WTC11 (cell line): ENCODE data around the gene ANKRD13C. TPM values are rescaled to one million over a fixed set of nuclear protein-coding genes. Genes with fewer than 3 reads are reported as not detected.
A peak's percentile ranks its signal among the peaks of the same experiment; 100 is the strongest.

Experiments used
- ATAC-seq: fragments of 200-7000 bp; cut with Tn5 transposase; 2 replicates; pipeline ENCODE4 v1.10.0; 2021; ENCODE audit warnings: mild to moderate bottlenecking, moderate library complexity
- CTCF ChIA-PET: fragments of 300-600 bp; sonication (Branson Sonifier 250); formaldehyde crosslinking; loops from one replicate; lab custom pipeline; 2021; ENCODE audit warnings: antibody characterized with exemption; lab: Charles Lee
- POLR2A ChIA-PET: fragments of 350-600 bp; sonication (Branson Sonifier 250); formaldehyde crosslinking; loops from one replicate; lab custom pipeline; 2021; ENCODE audit warnings: antibody characterized with exemption; lab: Charles Lee
- DNase-seq: peaks from one replicate; pipeline ENCODE4 v3.0.0; 2021; ENCODE audit warnings: low spot score
- H3K27ac Mint-ChIP-seq: 2 replicates; pipeline ENCODE4 v1.8.0; 2021; ENCODE audit warnings: mixed read lengths
- H3K27me3 Mint-ChIP-seq: 2 replicates; pipeline ENCODE4 v1.8.0; 2021; ENCODE audit warnings: low read depth, mild to moderate bottlenecking, moderate library complexity, mixed read lengths
- H3K36me3 Mint-ChIP-seq: 2 replicates; pipeline ENCODE4 v1.8.0; 2021; ENCODE audit warnings: mixed read lengths
- H3K4me1 Mint-ChIP-seq: 2 replicates; pipeline ENCODE4 v1.8.0; 2022; ENCODE audit warnings: mixed read lengths
- H3K4me3 Mint-ChIP-seq: 2 replicates; pipeline ENCODE4 v1.8.0; 2021; ENCODE audit warnings: mild to moderate bottlenecking, moderate library complexity, mixed read lengths
- H3K9me3 Mint-ChIP-seq: 2 replicates; pipeline ENCODE4 v1.8.0; 2021; ENCODE audit warnings: mixed read lengths
- CREM ChIP-seq: sonication (generic); formaldehyde crosslinking; IDR thresholded peaks from 2 replicates; pipeline ENCODE4 v1.8.1; 2022; ENCODE audit warnings: mild to moderate bottlenecking, missing genetic modification reagents, moderate library complexity
- EMX1 ChIP-seq: fragments of 250-450 bp; sonication (Bioruptor Pico); IDR thresholded peaks from 2 replicates; pipeline ENCODE4 v1.8.0; 2021; ENCODE audit warnings: mild to moderate bottlenecking
- ESRRA ChIP-seq: sonication (generic); formaldehyde crosslinking; IDR thresholded peaks from 2 replicates; pipeline ENCODE4 v1.8.1; 2022; ENCODE audit warnings: mild to moderate bottlenecking, missing genetic modification reagents, borderline replicate concordance
- FOXK1 ChIP-seq: sonication (generic); formaldehyde crosslinking; IDR thresholded peaks from 2 replicates; pipeline ENCODE4 v1.8.0; 2022; ENCODE audit warnings: mild to moderate bottlenecking, moderate library complexity, missing genetic modification reagents
- GRHL2 ChIP-seq: fragments of 250-450 bp; sonication (Bioruptor Pico); IDR thresholded peaks from 2 replicates; pipeline ENCODE4 v1.8.0; 2022; ENCODE audit warnings: mild to moderate bottlenecking, moderate library complexity; ENCODE audit not compliant: insufficient replicate concordance, severe bottlenecking
- JAZF1 ChIP-seq: fragments of 250-450 bp; sonication (Bioruptor Pico); IDR thresholded peaks from 2 replicates; pipeline ENCODE4 v1.9.0; 2021; ENCODE audit warnings: moderate library complexity, mild to moderate bottlenecking, inconsistent platforms
- JUN ChIP-seq: sonication (generic); formaldehyde crosslinking; IDR thresholded peaks from 2 replicates; pipeline ENCODE4 v1.8.0; 2023; ENCODE audit warnings: mild to moderate bottlenecking, missing genetic modification reagents
- NR1H2 ChIP-seq: sonication (generic); formaldehyde crosslinking; IDR thresholded peaks from 2 replicates; pipeline ENCODE4 v1.9.0; 2021; ENCODE audit warnings: mild to moderate bottlenecking, moderate library complexity, missing genetic modification reagents
- NR2C2 ChIP-seq: sonication (generic); formaldehyde crosslinking; IDR thresholded peaks from 2 replicates; pipeline ENCODE4 v1.8.0; 2022; ENCODE audit warnings: mild to moderate bottlenecking, missing genetic modification reagents
- SMAD3 ChIP-seq: sonication (generic); formaldehyde crosslinking; IDR thresholded peaks from 2 replicates; pipeline ENCODE4 v1.8.0; 2022; ENCODE audit warnings: missing genetic modification reagents, mild to moderate bottlenecking, borderline replicate concordance
- ZNF396 ChIP-seq: fragments of 250-450 bp; sonication (Bioruptor Pico); IDR thresholded peaks from 2 replicates; pipeline ENCODE4 v1.8.0; 2021; ENCODE audit warnings: mild to moderate bottlenecking, moderate library complexity, borderline replicate concordance
- ZNF671 ChIP-seq: fragments of 250-450 bp; sonication (Bioruptor Pico); IDR thresholded peaks from 2 replicates; pipeline ENCODE4 v1.8.0; 2021; ENCODE audit warnings: mild to moderate bottlenecking
- total RNA-seq: library from RNA; stranded (reverse); gene quantifications from 3 replicates; pipeline ENCODE4 v1.2.3, GENCODE V29; 2021
- TF ChIP-seq, protein P1 (sequence below): fragments of 250-450 bp; sonication (Bioruptor Pico); IDR thresholded peaks from 2 replicates; pipeline ENCODE4 v1.9.0; 2021; ENCODE audit warnings: mild to moderate bottlenecking
- TF ChIP-seq, protein P2 (sequence below): sonication (generic); formaldehyde crosslinking; conservative IDR thresholded peaks from 2 replicates; pipeline ENCODE4 v1.8.1; 2022; ENCODE audit warnings: mild to moderate bottlenecking, missing genetic modification reagents
- TF ChIP-seq, protein P3 (sequence below): sonication (generic); formaldehyde crosslinking; IDR thresholded peaks from 2 replicates; pipeline ENCODE4 v1.8.0; 2022; ENCODE audit warnings: mild to moderate bottlenecking, missing genetic modification reagents
- TF ChIP-seq, protein P4 (sequence below): sonication (generic); formaldehyde crosslinking; IDR thresholded peaks from 2 replicates; pipeline ENCODE4 v1.8.1; 2022; ENCODE audit warnings: missing genetic modification reagents, borderline replicate concordance
- TF ChIP-seq, protein P5 (sequence below): sonication (generic); formaldehyde crosslinking; IDR thresholded peaks from 2 replicates; pipeline ENCODE4 v1.8.1; 2023; ENCODE audit warnings: mild to moderate bottlenecking, missing genetic modification reagents, moderate library complexity
- TF ChIP-seq, protein P6 (sequence below): sonication (generic); formaldehyde crosslinking; IDR thresholded peaks from 2 replicates; pipeline ENCODE4 v1.8.0; 2022; ENCODE audit warnings: mild to moderate bottlenecking, missing genetic modification reagents
- TF ChIP-seq, protein P7 (sequence below): fragments of 250-450 bp; sonication (Bioruptor Pico); conservative IDR thresholded peaks from 2 replicates; pipeline ENCODE4 v1.9.0; 2021; ENCODE audit warnings: mild to moderate bottlenecking
- TF ChIP-seq, protein P8 (sequence below): sonication (generic); formaldehyde crosslinking; IDR thresholded peaks from 2 replicates; pipeline ENCODE4 v1.8.1; 2023; ENCODE audit warnings: mild to moderate bottlenecking, missing genetic modification reagents, borderline replicate concordance

The ANKRD13C gene
- total RNA-seq, 1 experiment from 2014 or later: 22.5 TPM

DNA sequence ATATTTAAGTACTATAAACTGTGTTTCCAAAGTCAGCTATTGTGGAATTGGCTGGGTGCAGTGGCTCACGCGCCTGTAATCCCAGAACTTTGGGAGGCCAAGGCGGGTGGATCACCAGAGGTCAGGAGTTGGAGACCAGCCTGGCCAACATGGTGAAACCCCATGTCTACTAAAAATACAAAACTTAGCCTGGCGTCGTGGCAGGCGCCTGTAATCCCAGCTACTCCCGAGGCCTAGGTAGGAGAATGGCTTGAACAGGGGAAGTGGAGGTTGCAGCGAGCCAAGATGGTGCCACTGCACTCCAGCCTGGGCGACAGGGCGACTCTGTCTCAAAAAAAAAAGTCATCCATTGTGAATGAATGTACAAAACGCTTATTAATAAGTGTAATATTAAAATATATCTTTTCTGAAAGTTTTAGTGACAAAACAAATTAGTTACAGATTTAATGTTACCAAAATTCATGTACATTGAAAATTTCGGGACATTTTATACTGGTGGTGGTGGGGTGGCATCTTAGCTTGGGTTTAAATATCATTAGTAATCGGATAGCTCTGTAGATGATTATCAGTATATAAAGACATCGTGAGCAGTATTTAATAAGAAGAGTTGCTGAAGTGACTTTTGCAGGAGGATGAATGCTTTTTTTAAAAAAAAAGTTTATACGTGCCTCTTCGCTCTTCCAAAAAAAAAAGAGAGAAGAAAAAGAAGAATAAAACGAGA, 133.8 kb downstream of the ANKRD13C start:
- ChIA-PET POLR2A (interaction anchor here (0.6 to 2.0 kb wide), 7 partner anchors 10 to 1005 kb away, joined by 3 to 20 read pairs (median 4); partner anchors contain the start of genes CTH and LRRC40), CTCF (interaction anchor here (0.6 to 1.1 kb wide), 4 partner anchors 12 to 87 kb away, joined by 3 to 4 read pairs (median 3); no protein-coding TSS in a partner anchor)
- Mint-ChIP-seq H3K27me3 (no peaks in the 10 kb centered on the region), H3K36me3 (peaks cover 30% of the 10 kb centered on the region), H3K4me1 (peaks cover 33% of the 10 kb centered on the region), H3K4me3 (peak overlapping the region; percentile 88), H3K9me3 (no peaks in the 10 kb centered on the region)
- no peak for DNase-seq
- ATAC-seq: no peak
- TF ChIP-seq, protein P1, sequence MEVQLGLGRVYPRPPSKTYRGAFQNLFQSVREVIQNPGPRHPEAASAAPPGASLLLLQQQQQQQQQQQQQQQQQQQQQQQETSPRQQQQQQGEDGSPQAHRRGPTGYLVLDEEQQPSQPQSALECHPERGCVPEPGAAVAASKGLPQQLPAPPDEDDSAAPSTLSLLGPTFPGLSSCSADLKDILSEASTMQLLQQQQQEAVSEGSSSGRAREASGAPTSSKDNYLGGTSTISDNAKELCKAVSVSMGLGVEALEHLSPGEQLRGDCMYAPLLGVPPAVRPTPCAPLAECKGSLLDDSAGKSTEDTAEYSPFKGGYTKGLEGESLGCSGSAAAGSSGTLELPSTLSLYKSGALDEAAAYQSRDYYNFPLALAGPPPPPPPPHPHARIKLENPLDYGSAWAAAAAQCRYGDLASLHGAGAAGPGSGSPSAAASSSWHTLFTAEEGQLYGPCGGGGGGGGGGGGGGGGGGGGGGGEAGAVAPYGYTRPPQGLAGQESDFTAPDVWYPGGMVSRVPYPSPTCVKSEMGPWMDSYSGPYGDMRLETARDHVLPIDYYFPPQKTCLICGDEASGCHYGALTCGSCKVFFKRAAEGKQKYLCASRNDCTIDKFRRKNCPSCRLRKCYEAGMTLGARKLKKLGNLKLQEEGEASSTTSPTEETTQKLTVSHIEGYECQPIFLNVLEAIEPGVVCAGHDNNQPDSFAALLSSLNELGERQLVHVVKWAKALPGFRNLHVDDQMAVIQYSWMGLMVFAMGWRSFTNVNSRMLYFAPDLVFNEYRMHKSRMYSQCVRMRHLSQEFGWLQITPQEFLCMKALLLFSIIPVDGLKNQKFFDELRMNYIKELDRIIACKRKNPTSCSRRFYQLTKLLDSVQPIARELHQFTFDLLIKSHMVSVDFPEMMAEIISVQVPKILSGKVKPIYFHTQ (CRISPR knock-in tag): peak; percentile 73; the same call in 1 of the 2 replicates
- TF ChIP-seq EMX1 (CRISPR knock-in tag): no peak
- TF ChIP-seq, all 79 proteins: peak for 1
- peak overlapping the region; percentile 87 for H3K27ac Mint-ChIP-seq

DNA sequence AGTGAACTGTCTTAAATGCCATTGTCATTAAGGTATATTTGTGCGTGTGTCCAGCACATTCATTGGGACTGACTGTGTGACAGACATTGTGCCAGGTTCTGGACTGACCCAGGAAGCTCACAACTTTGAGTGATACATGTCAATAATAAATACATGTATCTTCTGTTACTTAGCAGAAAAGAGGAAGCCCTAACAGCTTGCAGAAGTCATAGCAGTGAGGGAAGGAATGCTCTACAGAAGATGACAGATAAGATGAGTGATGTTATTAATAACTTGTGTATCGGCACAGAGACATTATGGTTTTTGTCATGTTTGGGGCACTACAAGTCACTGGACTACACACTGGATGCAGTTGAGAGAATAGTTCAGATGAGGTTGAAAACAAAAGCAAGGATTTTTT, 134.5 kb downstream of the ANKRD13C start:
- no peaks in the 10 kb centered on the region for H3K9me3 Mint-ChIP-seq
- peak overlapping the region; percentile 77 for H3K27ac Mint-ChIP-seq
- H3K36me3 Mint-ChIP-seq: peaks cover 30% of the 10 kb centered on the region
- CTCF ChIA-PET: interaction anchor here (0.6 kb wide), 1 partner anchor 59 kb away, joined by 3 read pairs; no protein-coding TSS in a partner anchor
- H3K4me3 Mint-ChIP-seq: no peak overlapping the region
- DNase-seq: no peak
- ATAC-seq: no peak
- POLR2A ChIA-PET: interaction anchor here (1.7 to 2.0 kb wide), 2 partner anchors 14 to 191 kb away, joined by 19 to 20 read pairs; partner anchors contain the start of genes CTH and LRRC40
- no peaks in the 10 kb centered on the region for H3K27me3 Mint-ChIP-seq
- peaks cover 33% of the 10 kb centered on the region for H3K4me1 Mint-ChIP-seq
- TF ChIP-seq NR2C2 (CRISPR knock-in tag): no peak
- no peak for TF ChIP-seq ESRRA (CRISPR knock-in tag)
- TF ChIP-seq, protein P2, sequence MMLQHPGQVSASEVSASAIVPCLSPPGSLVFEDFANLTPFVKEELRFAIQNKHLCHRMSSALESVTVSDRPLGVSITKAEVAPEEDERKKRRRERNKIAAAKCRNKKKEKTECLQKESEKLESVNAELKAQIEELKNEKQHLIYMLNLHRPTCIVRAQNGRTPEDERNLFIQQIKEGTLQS: no peak
- TF ChIP-seq, protein P3, sequence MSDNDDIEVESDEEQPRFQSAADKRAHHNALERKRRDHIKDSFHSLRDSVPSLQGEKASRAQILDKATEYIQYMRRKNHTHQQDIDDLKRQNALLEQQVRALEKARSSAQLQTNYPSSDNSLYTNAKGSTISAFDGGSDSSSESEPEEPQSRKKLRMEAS (CRISPR knock-in tag): no peak
- TF ChIP-seq ZNF671 (CRISPR knock-in tag): no peak
- no peak for TF ChIP-seq CREM (CRISPR knock-in tag)
- TF ChIP-seq, protein P4, sequence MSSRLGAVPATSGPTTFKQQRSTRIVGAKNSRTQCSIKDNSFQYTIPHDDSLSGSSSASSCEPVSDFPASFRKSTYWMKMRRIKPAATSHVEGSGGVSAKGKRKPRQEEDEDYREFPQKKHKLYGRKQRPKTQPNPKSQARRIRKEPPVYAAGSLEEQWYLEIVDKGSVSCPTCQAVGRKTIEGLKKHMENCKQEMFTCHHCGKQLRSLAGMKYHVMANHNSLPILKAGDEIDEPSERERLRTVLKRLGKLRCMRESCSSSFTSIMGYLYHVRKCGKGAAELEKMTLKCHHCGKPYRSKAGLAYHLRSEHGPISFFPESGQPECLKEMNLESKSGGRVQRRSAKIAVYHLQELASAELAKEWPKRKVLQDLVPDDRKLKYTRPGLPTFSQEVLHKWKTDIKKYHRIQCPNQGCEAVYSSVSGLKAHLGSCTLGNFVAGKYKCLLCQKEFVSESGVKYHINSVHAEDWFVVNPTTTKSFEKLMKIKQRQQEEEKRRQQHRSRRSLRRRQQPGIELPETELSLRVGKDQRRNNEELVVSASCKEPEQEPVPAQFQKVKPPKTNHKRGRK (CRISPR knock-in tag): no peak
- no peak for TF ChIP-seq JUN (CRISPR knock-in tag)
- no peak for TF ChIP-seq NR1H2 (CRISPR knock-in tag)
- TF ChIP-seq, protein P5, sequence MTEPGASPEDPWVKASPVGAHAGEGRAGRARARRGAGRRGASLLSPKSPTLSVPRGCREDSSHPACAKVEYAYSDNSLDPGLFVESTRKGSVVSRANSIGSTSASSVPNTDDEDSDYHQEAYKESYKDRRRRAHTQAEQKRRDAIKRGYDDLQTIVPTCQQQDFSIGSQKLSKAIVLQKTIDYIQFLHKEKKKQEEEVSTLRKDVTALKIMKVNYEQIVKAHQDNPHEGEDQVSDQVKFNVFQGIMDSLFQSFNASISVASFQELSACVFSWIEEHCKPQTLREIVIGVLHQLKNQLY: no peak
- TF ChIP-seq FOXK1 (CRISPR knock-in tag): no peak
- TF ChIP-seq GRHL2 (CRISPR knock-in tag): no peak
- TF ChIP-seq SMAD3: no peak
- TF ChIP-seq, protein P6, sequence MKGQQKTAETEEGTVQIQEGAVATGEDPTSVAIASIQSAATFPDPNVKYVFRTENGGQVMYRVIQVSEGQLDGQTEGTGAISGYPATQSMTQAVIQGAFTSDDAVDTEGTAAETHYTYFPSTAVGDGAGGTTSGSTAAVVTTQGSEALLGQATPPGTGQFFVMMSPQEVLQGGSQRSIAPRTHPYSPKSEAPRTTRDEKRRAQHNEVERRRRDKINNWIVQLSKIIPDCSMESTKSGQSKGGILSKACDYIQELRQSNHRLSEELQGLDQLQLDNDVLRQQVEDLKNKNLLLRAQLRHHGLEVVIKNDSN (CRISPR knock-in tag): no peak
- TF ChIP-seq, protein P7, sequence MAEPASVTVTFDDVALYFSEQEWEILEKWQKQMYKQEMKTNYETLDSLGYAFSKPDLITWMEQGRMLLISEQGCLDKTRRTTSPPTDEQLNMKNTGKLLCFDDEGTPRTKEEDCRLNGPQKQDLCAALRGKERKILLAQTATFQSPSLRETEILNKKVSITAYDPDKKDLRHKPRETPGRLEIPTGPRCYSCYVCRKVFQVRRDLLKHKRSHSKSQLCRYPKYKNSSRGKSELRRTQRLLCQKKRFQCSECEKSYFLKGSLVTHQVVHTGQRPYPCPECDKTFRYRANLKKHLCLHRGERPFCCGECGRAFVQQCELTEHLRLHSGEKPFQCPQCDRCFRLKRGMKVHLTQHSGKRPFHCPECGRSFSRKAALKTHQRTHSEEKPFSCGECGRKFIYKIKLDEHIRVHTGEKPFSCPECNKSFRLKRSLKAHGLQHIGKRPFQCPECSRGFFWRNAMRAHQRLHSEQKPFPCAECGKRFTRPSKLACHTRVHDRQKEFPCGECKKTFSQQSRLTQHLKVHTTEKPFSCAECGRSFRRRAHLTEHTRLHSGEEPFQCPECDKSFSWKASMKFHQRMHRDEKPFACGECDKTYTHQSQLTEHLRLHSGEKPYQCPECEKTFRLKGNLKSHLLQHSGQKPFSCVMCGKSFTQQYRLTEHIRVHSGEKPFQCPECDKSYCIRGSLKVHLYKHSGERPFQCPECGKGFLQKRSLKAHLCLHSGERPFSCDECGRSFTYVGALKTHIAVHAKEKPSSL (CRISPR knock-in tag): no peak
- no peak for TF ChIP-seq ZNF396 (CRISPR knock-in tag)
- TF ChIP-seq JAZF1 (CRISPR knock-in tag): no peak
- TF ChIP-seq, protein P8, sequence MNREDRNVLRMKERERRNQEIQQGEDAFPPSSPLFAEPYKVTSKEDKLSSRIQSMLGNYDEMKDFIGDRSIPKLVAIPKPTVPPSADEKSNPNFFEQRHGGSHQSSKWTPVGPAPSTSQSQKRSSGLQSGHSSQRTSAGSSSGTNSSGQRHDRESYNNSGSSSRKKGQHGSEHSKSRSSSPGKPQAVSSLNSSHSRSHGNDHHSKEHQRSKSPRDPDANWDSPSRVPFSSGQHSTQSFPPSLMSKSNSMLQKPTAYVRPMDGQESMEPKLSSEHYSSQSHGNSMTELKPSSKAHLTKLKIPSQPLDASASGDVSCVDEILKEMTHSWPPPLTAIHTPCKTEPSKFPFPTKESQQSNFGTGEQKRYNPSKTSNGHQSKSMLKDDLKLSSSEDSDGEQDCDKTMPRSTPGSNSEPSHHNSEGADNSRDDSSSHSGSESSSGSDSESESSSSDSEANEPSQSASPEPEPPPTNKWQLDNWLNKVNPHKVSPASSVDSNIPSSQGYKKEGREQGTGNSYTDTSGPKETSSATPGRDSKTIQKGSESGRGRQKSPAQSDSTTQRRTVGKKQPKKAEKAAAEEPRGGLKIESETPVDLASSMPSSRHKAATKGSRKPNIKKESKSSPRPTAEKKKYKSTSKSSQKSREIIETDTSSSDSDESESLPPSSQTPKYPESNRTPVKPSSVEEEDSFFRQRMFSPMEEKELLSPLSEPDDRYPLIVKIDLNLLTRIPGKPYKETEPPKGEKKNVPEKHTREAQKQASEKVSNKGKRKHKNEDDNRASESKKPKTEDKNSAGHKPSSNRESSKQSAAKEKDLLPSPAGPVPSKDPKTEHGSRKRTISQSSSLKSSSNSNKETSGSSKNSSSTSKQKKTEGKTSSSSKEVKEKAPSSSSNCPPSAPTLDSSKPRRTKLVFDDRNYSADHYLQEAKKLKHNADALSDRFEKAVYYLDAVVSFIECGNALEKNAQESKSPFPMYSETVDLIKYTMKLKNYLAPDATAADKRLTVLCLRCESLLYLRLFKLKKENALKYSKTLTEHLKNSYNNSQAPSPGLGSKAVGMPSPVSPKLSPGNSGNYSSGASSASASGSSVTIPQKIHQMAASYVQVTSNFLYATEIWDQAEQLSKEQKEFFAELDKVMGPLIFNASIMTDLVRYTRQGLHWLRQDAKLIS (CRISPR knock-in tag): no peak
